GM23248 (cell line): Measurements from ENCODE around the gene DRAXIN. TPM values are rescaled to one million over a fixed set of nuclear protein-coding genes. Genes with fewer than 3 reads are reported as not detected.

Source experiments
- DNase-seq: peaks from one replicate; pipeline ENCODE4 v3.0.0-alpha.2; 2015
- H2AFZ ChIP-seq: fragments of 200-600 bp; sonication (generic); 2 replicates; pipeline ENCODE4 v1.6.1; 2016; ENCODE audit warnings: antibody characterized with exemption
- H3F3A ChIP-seq: fragments of 200-600 bp; sonication (generic); 2 replicates; pipeline ENCODE4 v1.6.1; 2016; ENCODE audit warnings: mild to moderate bottlenecking, antibody characterized with exemption, mixed run types; ENCODE audit not compliant: insufficient read depth
- H3K27ac ChIP-seq: fragments of 200-600 bp; sonication (generic); 2 replicates; pipeline ENCODE4 v1.5.1; 2016; ENCODE audit warnings: mild to moderate bottlenecking
- H3K27me3 ChIP-seq: fragments of 200-600 bp; sonication (generic); replicated peaks from 2 replicates; pipeline ENCODE4 v1.6.1; 2016; ENCODE audit warnings: mild to moderate bottlenecking; ENCODE audit not compliant: insufficient read depth
- H3K36me3 ChIP-seq: fragments of 200-600 bp; sonication (generic); 2 replicates; pipeline ENCODE4 v1.6.1; 2016; ENCODE audit warnings: low read depth, mild to moderate bottlenecking
- H3K4me1 ChIP-seq: fragments of 200-600 bp; sonication (generic); 2 replicates; pipeline ENCODE4 v1.6.1; 2016; ENCODE audit warnings: mild to moderate bottlenecking; ENCODE audit not compliant: insufficient read depth
- H3K4me2 ChIP-seq: fragments of 200-600 bp; sonication (generic); one replicate; pipeline ENCODE4 v1.6.1; 2016; ENCODE audit warnings: mild to moderate bottlenecking; ENCODE audit not compliant: unreplicated experiment
- H3K4me3 ChIP-seq: fragments of 200-600 bp; sonication (generic); 2 replicates; pipeline ENCODE4 v1.5.1; 2016; ENCODE audit warnings: mild to moderate bottlenecking
- H3K79me2 ChIP-seq: fragments of 200-600 bp; sonication (generic); 2 replicates; pipeline ENCODE4 v1.6.1; 2016; ENCODE audit warnings: mild to moderate bottlenecking; ENCODE audit not compliant: insufficient read depth
- H3K9ac ChIP-seq: fragments of 200-600 bp; sonication (generic); 2 replicates; pipeline ENCODE4 v1.6.1; 2016; ENCODE audit warnings: mild to moderate bottlenecking
- H3K9me2 ChIP-seq: fragments of 200-600 bp; sonication (generic); 2 replicates; pipeline ENCODE4 v1.6.1; 2016; ENCODE audit warnings: mixed run types, mild to moderate bottlenecking, moderate library complexity; ENCODE audit not compliant: insufficient read depth
- H3K9me3 ChIP-seq: fragments of 200-600 bp; sonication (generic); one replicate; pipeline ENCODE4 v1.6.1; 2017; ENCODE audit warnings: low read depth
- H4K20me1 ChIP-seq: fragments of 200-600 bp; sonication (generic); 2 replicates; pipeline ENCODE4 v1.6.0; 2016; ENCODE audit not compliant: insufficient read depth
- EZH2 ChIP-seq: fragments of 200-600 bp; sonication (generic); IDR thresholded peaks from 2 replicates; pipeline ENCODE4 v1.6.1; 2018; ENCODE audit warnings: antibody characterized with exemption, mild to moderate bottlenecking; ENCODE audit not compliant: insufficient read depth, poor library complexity, severe bottlenecking
- EZH2phosphoT487 ChIP-seq: fragments of 200-600 bp; sonication (generic); IDR thresholded peaks from 2 replicates; pipeline ENCODE4 v1.6.1; 2018; ENCODE audit warnings: antibody characterized with exemption, moderate library complexity, mild to moderate bottlenecking, low read depth; ENCODE audit not compliant: insufficient read depth
- WGBS, 2 experiments: methylation state at CpG; one replicate each; pipeline ENCODE4 v1.1.6; 2015 to 2017; ENCODE audit warnings: low lambda C conversion rate in 2 of 2, low coverage in 1 of 2; ENCODE audit errors: missing lambda C conversion rate in 2 of 2; 5-methylcytosine and 5-hydroxymethylcytosine counted together
- in situ Hi-C: fragments of 300-500 bp; cut with MboI; formaldehyde crosslinking; loops from 2 replicates; pipeline ENCODE4 v1.15.0; 2020
- polyA plus RNA-seq: library from polyadenylated mRNA; unstranded; fragments of >200 nt; fragmentation: Nextera tagmentation; extraction: Ambion mirVana; gene quantifications from 2 replicates; pipeline ENCODE4 v1.2.1, GENCODE V29; 2016
- total RNA-seq: library from RNA; depleted of rRNA; stranded (reverse); fragments of >200 nt; shearing (Covaris generic); gene quantifications from 2 replicates; pipeline ENCODE4 v1.2.3, GENCODE V29; 2014

The DRAXIN gene
- total and polyA plus RNA-seq, 2 experiments from 2014 or later: 0.06 to 0.11 TPM

- no peak overlapping the region for H2AFZ ChIP-seq
Measured at GRCh38 chr1:11651017-11651416, 40.5 kb upstream of the DRAXIN start.

DNA sequence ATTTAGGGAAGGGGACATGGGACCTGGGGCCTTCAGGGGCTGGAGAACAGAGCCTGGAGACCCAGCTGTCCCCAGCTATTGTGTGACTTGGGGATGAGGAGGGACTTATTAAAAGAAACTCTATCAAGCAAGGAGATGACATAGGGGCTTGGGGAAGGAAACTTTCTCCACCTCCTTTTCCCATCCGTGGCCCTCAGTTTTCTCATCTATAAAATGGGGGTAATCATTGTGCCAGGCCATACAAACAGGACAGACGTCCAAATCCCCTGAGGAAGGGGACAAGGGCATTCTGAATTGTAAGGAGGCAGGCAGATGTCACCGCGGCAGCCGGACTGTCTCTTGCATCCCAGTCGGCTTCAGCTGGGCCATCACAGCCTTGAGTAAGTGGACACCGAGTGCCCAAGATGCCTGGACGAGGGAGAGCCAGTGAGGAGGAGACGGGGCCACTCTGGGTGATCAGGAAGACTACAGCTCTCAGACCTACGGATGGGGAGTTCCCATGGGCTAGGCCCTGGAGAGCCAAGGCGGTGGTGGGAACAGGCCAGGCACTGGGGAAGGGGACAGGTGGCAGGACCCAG is 39.2 kb upstream of the DRAXIN start:
- H3K79me2 ChIP-seq: no peaks in the 10 kb centered on the region
- H3K4me3 ChIP-seq: no peak overlapping the region
- WGBS, 2 experiments: 71 to 74% methylated on average over 11 of the region's 11 CpGs
- no peak for DNase-seq
- no peaks in the 10 kb centered on the region for H3F3A ChIP-seq
- no peak overlapping the region for H2AFZ ChIP-seq
- H3K4me1 ChIP-seq: no peaks in the 10 kb centered on the region
- no peak overlapping the region for H3K27ac ChIP-seq
- H3K9me3 ChIP-seq: no peaks in the 10 kb centered on the region
- no peaks in the 10 kb centered on the region for H3K9me2 ChIP-seq
- H3K4me2 ChIP-seq: no peak overlapping the region
- in situ Hi-C loops: no loop called here
- TF ChIP-seq EZH2: no peak
- TF ChIP-seq EZH2phosphoT487: no peak
- no peaks in the 10 kb centered on the region for H3K27me3 ChIP-seq
- H3K9ac ChIP-seq: no peak overlapping the region
- H3K36me3 ChIP-seq: no peaks in the 10 kb centered on the region
- H4K20me1 ChIP-seq: no peaks in the 10 kb centered on the region

More at GRCh38 chr1:11651017-11651416, 40.5 kb upstream of the DRAXIN start:
- no peak overlapping the region for H3K4me2 ChIP-seq
- no peaks in the 10 kb centered on the region for H3K27me3 ChIP-seq
- no peaks in the 10 kb centered on the region for H3K9me3 ChIP-seq
- H3K4me3 ChIP-seq: no peak overlapping the region
- H4K20me1 ChIP-seq: no peaks in the 10 kb centered on the region
- no peak overlapping the region for H3K9ac ChIP-seq
- no peaks in the 10 kb centered on the region for H3K4me1 ChIP-seq
- H3K9me2 ChIP-seq: no peaks in the 10 kb centered on the region
- TF ChIP-seq EZH2 (no peak), EZH2phosphoT487 (no peak)
- H3F3A ChIP-seq: no peaks in the 10 kb centered on the region
- H3K36me3 ChIP-seq: no peaks in the 10 kb centered on the region
- DNase-seq: no peak
- no peaks in the 10 kb centered on the region for H3K79me2 ChIP-seq
- 72 to 80% methylated on average over 4 of the region's 4 CpGs for WGBS, 2 experiments
- no peak overlapping the region for H3K27ac ChIP-seq
- in situ Hi-C loops: no loop called here

GRCh38 chr1:11653101-11653860 is 38.2 kb upstream of the DRAXIN start:
- Histone ChIP-seq H3K36me3 (no peaks in the 10 kb centered on the region), H3K4me3 (no peak overlapping the region), H3K9ac (no peak overlapping the region), H3K4me1 (no peaks in the 10 kb centered on the region), H3K4me2 (no peak overlapping the region), H3K27me3 (no peaks in the 10 kb centered on the region), H4K20me1 (no peaks in the 10 kb centered on the region), H2AFZ (no peak overlapping the region), H3K27ac (no peak overlapping the region), H3K9me2 (no peaks in the 10 kb centered on the region), H3K9me3 (no peaks in the 10 kb centered on the region), H3F3A (no peaks in the 10 kb centered on the region), H3K79me2 (no peaks in the 10 kb centered on the region)
- TF ChIP-seq EZH2 (no peak), EZH2phosphoT487 (no peak)
- WGBS, 2 experiments: 85 to 86% methylated on average over 13 to 17 of the region's 17 CpGs
- no peak for DNase-seq
- in situ Hi-C loops: no loop called here

GRCh38 chr1:11653861-11654136 is 37.7 kb upstream of the DRAXIN start:
- WGBS, 2 experiments: 90 to 95% methylated on average over 7 of the region's 7 CpGs
- Histone ChIP-seq H3K9me2 (no peaks in the 10 kb centered on the region), H3K79me2 (no peaks in the 10 kb centered on the region), H3K4me3 (no peak overlapping the region; the same call in 1 of the 2 replicates), H3K4me1 (no peaks in the 10 kb centered on the region), H4K20me1 (no peaks in the 10 kb centered on the region), H3K36me3 (no peaks in the 10 kb centered on the region; the same call in 1 of the 2 replicates), H2AFZ (peak overlapping the region; percentile 49; the same call in 1 of the 2 replicates), H3K27me3 (no peaks in the 10 kb centered on the region), H3F3A (no peaks in the 10 kb centered on the region), H3K9ac (no peak overlapping the region), H3K4me2 (no peak overlapping the region), H3K9me3 (no peaks in the 10 kb centered on the region), H3K27ac (no peak overlapping the region)
- TF ChIP-seq EZH2phosphoT487 (no peak), EZH2 (no peak)
- no peak for DNase-seq
- in situ Hi-C loops: no loop called here
